OCI-M2 (cell line): ENCODE results near the gene PWWP2B.

Experiments used
- DNase-seq: peaks from one replicate; lab custom pipeline; 2025; ENCODE audit not compliant: unreplicated experiment; lab: John Stamatoyannopoulos, UW

Gene PWWP2B

DNA sequence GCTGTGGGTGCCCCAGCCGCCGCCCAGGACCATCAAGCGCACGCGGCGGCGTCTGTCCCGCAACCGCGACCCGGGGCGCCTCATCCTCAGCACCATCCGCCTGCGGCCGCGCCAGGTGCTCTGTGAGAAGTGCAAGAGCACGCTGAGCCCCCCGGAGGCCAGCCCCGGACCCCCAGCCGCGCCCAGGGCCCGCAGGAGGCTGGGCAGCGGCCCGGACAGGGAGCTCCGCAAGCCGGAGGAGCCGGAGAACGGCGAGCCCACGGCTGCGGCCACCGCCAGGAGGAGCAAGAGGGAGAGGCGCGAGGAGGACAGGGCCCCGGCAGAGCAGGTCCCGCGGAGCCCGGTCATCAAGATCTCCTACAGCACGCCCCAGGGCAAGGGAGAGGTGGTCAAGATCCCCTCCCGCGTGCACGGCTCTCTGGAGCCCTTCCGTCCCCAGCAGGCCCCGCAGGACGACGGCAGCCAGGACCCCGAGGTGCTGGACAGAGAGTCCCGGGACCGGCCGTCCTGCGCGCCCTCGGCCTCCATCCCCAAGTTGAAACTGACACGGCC lies 8.0 kb downstream of the PWWP2B start:
- no peak for DNase-seq

DNA sequence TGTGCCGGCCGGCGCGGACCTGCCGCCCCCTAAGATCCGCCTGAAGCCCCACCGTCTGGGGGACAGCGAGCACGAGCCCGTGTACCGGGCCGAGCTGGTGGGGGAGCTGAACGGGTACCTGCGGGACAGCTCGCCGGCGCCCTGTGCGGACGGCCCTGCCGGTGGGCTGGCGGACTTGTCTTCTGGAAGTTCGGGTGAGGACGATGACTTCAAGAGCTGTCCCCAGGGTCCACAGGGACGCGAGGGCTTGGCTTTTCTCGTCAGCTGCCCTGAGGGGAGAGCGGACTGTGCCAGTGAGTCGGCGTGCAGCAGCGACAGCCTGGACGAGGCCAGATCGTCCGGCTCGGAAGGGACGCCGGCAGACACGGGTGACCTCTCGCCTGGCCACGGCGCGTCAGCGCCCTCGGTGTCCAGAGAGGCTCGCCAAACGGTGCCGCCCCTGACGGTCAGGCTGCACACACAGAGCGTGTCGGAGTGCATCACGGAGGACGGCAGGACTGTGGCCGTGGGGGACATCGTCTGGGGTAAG lies 8.5 kb downstream of the PWWP2B start:
- no peak for DNase-seq

DNA sequence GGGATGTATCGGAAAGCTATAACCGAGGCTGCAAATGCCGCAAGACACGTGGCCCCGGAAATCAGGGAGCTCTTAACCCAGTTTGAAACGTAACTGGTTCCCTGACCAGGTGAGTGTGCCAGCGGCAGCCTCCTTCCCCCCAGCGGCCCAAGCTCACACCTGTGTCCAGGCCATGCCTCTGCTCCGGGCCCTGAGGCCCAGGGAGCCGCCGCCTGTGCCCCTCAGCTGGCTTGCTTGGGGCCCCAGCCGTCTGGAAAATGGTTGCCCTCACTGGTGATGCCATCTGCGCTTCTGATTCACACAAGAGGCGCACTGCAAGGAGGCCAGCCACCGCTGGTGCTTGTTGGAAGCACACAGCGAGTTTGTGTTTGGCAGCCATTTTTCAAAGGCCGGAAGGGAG lies 9.2 kb downstream of the PWWP2B start:
- no peak for DNase-seq

DNA sequence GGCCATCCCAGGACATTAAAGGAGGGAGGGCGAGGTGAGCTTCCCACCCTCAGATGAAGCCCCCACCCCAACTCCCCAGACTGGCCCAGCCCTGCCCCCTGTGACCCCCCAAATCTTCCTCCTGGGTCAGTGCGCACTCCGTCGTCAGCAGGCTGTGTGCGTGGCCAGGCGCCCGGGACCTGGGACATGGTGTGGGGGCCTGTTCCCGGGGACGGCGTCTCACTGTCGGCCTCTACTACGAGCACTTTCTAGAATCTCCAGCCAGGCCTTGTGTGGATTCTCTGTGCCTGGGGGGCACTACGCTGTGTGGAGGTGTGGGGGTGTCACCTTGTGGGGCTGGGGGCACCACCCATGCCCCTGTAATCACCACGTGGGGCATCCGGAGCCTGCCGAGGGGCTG lies 9.8 kb downstream of the PWWP2B start:
- DNase-seq, result no peak

DNA sequence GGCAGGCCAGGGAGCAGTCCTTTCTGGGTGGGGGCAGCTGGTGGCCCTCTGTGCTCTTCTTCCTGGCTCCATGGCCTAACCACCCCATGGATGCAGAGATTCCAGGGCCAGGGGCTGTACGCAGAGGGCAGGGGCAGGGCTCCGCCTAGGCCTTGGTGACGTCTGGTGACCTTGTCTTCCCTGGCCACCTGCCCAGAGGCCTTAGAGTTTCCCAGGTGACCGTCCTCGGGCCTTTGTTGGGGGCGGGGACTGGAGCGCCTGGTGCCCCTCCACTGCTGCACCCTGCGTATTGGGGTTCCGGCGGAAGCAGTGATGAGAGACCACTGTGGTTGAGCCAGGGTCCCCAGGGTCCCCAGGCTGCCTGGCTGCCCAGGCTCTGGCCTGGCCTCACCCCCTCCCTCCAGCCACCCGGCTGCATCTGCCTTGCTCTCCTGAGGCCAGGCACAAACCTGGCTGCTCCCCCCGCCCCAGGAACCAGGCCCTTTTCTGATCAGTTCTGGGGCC lies 10.3 kb downstream of the PWWP2B start:
- DNase-seq, result no peak

DNA sequence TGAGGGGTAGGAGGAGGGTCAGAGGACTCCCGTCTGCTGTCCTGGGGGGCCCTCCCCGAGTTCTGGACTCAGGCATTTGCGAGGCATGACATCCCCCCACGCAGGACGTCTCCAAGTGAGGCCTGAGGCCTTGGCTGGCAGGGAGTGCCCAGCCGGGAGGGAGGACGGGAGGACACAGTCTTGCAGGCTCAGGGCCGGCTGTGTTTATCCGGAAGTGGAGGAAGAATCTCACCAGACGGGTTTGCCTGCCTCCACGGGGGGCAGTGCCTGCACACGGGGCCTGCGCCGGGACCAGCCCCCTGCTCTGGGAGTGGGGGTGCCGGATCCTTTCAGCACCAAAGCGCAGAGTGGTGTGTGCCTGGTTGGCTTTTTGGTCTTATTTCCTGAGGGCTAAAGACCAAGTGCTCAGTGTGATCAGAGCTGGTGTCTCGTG lies 10.9 kb downstream of the PWWP2B start:
- no peak for DNase-seq

DNA sequence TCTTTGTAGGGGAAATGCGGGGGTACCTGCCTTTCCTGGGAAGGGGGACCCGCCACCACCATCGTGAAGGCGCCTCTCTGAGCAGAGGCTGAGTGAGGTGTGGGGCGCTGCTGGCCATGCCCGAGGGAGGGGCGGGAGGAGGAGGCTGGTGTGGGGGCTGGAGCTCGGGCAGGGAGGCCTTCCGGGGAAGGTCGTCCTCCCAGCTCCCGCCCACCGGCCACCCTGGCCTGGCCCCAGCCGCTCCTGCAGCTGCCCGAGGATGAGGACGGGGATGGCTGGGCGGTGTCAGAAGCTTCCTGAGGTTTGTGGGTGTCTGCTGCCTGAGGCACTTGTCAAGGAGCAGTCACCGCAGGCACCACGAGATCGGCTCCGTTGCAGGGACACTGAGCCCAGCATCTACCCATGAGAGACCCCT lies 11.4 kb downstream of the PWWP2B start:
- no peak for DNase-seq

DNA sequence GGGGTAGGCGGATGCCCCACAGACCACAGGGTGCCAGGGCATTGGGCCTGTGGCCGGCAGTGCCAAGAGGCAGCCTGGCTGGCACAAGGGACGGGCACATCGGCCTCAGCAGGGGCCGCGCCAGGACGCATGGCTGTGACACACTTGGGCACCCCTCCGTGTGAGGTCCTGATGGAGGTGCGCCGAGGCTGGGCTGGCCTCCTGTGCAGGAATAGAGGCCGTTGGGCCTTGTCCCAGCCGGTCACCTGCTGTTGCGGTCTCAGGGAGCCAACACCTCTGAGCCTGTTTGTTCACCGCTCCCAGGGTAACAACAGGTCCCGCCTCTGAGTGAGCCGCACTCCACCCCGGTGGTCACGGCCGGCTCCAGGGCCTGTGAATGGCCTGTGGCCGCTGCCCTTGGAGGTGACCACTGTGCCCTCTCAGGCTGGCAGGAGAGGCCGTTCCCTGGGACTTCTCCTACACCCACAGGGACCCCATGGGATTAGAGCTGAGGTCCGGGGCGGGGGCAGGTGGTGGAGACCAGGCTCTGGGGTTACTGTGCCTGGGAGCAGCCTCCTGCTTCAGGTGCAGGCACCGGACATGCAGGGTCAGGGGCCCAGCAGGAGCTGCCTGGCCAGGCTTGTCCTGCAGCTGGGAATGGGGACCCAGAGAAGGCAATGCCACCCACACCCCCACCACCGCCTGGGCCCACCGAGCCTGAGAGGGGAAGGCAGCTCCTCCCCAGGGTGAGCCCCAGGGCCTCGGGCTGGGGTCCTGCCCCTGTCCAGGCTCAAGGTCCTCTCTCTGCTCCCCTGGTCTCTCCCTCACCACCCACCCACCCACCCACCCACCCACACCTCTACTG lies 12.0 kb downstream of the PWWP2B start:
- no peak for DNase-seq

DNA sequence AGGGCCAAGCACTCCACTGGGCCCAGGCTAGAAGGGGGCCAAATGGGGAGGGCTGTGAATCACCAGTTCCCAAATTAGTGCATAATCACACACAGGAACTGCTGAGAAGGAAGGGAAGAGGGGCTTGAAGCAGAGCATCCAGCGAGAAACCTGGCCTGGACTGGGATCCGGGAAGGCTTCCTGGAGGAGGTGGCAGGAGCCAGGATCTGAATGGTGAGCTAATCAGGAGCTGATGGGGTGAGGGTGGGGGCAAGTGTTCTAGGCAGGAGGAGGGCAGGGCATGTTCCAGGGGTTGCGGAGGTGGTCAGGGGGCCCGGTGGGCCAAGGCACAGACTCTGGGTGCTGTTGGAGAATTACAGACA lies 12.6 kb downstream of the PWWP2B start:
- no peak for DNase-seq

DNA sequence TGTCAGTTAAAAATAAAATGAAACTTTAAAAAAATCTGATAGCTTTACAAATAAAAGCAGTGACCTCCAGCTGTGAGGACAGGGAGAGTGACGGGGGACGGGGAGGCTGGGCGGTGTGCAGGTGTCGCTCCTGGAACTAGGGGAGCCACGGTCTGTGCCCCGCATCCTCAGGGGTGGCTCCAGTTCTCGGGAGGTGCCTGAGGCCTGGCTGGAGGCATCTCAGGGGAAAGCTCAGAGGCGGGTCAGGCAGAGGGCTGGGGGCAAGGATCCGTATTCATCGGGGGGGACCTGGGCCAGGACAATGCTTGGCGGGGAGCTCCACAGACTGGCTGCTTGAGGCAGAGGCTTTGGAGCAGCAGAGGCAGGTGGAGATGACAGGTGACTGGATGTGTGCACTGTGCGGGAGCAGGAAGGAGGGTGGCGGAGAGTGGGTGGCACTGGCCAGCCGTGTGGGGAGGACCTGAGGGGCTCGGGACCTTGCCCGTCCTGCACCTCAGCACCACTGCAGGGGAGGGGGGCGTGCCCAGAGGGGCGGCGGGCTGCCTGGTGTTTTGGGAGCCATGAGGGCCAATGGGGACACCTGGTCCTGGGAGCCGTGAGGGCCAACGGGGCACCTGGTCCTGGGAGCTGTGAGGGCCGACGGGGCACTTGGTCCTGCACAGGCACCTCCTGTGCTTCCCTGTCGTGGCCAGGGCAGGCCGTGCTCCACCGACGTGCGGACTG lies 13.2 kb downstream of the PWWP2B start:
- DNase-seq, result no peak

DNA sequence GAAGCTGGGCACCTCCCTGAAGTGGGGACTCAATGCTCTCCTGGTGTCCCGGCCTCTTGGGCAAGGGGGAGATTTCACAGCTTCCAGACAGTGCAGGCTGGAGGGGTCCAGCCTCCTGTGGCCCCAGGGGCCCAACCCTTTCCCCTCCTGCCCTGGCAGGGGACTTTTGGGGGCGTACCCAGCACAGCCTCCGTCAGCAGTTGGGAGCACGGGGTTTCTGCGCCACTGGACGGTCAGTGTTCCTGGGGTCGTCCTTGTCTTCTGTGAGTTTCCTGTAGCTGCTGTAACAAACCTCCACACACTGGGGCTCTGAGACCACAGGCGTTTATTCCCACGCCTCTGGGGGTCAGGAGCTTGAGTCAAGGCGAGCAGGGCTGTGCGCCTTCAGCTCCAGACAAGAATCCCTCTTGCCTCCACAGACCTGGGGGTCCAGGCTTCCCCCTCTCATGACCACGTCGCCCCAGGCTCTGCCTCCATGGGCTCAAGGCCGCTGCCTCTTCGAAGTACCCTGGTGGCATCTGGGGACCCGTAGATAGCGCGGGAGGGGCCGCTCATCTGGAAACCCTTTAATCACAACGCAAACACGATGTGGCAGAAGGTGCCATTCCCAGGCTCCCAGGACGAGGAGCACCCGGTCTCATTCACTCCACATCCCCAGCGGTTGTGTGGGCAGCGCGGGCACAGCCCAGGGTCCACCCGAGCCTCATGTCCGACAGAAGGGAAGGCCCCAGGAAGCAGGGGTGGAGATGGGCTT lies 14.0 kb downstream of the PWWP2B start:
- no peak for DNase-seq

DNA sequence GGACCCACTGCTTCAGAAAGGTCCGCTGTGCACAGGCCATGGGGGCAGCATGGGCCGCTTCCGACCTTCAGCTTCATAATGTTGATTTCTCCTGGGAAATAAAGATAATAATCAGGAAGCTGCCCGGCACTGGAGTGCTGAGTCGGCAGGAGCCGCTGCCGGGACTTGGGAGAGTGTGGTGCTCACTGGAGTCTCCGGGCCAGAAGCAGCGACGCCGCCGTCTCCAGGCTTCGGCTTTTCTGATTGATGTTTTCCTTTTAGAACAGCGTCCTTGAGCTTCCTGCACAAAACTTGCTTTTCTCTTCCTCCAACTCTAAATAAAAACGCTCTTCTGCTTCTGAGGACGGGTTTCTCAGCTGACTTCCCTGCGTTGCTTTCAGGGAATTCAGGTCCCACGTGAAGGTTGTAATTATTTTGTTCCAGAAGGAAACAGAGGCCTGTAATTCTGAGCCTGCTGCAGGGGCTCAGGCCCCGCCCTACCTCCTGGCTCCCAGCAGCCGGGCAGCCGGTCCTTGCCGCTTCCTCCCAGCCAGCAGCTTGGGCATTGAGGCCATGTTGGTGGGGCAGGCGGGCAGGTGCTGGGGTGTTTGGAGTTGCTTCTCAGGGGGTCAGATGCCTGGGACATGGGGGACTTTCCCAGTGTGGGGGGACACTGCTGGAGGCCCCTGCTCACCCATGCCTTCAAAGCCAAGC lies 14.7 kb downstream of the PWWP2B start:
- DNase-seq, result no peak

DNA sequence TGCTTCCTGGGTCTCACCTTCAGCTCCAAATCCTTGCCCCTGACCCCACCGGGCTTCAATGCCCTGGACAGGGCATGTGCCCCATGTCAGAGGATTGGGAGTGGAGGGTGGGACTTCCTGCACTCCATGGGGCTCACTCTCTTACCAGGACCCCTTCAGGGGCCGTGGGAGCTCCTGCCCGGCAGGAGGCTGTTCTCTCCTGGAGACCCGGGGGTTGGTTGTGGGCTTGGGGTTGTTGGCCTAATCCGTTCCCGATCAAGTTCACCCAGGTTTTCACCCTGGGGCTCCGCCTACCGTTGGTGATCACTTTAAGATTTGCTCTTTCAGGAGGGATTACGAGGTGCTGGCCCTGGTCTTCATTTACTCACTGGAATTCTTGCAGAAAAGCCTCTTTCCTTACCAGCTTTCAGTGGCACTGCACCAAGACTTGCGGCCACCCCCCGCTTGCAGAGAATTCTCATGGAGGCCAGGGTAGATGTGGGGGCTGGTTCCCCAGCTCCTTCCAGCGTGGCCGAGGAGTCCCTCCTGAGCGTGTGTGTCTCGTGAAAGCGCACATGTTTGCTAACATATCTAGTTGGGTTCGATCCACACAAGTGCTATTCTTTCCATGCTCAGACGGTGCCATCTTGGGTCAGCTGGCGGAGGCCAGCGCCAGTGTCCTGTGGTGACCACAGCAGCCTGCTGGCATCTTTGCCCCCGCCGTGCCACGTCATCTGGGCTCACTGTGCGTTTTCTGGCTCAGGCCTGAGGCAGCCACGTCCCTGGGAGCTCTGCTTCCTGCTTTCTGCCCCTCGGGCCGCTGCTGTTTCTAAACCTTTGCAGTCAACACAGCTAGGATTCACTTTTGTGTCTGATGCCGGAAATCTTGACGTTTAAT lies 15.6 kb downstream of the PWWP2B start:
- no peak for DNase-seq

DNA sequence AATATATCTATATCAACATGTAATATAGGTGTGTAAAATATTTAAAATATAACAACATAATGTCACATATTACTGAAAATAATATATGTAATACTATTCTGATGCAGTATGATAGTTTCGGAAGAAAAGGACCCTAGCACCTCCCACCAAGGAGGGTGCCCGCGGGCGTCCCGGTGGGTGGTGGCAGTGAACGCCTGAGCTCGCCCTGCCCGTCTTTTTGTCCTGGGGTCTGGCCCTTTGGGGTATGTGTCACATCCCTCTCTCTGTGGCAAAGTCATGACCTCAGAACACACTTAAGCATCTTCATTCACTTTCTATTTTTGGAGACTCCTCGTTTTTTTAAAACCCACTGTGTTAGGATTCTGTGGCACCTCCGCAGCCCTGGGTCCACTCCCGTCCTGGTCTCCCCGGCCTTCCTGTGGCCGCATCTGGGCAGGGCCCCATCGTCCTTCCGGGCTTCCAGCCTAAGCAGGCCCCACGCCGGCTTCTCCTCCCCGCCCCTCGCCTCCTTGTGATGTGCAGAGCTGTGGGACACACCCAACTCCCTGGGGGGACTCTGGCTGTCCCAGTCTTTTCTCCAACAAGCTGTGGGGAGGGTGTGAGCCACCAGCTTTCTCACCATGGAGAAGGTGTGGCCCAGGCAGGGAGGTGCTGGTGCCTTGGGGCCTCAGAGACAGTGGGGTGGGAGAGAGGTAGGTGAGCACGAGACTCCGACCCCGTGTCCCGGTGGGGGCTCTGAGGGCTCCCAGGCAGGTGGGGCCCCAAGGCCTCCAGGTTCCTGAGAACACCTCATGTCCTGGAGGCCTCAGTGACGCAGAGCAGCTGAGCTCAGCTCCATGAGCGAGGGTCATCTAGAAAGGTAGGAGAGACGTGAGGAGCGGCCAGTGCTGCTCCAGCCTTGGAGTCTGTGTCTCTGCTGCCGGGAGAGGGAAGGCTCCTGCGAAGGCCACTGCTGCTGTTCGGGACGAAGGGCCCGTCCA lies 16.5 kb downstream of the PWWP2B start:
- no peak for DNase-seq

DNA sequence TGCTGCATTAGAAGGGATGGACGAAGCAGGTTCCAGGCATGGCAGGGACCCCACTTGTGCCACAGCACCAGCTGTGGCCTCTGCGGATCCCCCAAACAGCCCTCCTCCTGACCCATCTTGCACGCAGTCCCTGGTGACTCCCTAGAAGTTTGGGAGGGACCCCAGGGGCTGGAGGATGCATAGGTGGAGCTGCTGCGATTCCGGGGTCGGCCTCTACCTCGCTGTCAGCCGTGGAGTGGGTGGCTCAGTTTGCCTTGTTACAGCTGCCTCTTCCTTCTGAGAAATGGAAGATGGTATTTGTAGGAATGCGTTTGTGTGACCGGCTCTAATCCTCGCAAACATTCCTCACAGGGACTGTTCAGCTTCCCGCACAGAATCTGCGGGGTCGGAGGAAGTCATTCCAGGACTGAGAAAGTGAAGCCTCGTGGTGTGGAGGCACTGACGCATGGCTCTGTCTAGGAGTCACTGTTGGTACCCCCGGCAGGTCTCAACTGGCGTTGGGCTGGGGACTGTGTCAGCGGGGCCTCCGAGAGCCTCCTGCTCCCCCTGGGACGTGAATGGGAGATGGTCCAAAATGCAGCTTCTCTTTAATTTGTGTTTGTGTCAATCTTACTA lies 17.5 kb downstream of the PWWP2B start:
- DNase-seq, result no peak

DNA sequence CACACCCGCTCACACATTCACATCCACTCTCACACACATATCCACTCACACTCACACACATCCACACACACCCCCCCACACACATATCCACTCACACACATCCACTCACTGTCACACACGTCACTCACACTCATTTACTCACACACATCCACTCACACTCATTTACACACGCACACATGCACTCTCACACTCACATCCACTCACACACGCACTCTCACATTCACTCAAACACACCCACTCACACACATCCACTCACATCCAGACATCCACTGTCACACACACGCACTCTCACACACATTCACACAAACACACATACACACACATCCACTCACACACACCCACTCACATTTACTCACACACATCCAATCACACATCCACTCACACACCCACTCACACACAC lies 18.3 kb downstream of the PWWP2B start:
- no peak for DNase-seq

DNA sequence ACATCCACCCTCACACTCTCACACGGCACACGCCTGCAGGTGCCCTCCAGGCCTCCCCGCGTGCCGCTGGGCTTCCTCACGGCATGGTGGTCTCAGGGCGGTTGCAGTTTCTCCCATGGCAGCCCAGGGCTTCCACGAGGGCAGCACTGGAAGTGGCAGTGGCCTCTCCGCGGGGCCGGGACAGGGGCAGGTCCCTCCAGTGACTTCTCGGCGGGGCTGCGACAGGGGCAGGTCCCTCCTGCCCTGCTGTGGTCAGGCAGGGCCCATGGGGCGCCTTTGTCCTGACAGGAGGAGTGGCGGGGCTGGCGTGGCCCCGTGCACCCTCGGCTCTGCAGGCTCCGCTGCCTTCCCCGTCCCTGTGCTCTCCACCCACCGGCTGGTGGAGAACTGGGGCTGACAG lies 19.0 kb downstream of the PWWP2B start:
- DNase-seq, result no peak
